Trophoblast cell (in vitro differentiated cells and primary cell): Measurements from ENCODE around the gene NKX6-2.

Source experiments
- DNase-seq, 2 donors: peaks; one replicate each; pipeline ENCODE4 v3.0.0-alpha.2; 2016
- H2AFZ ChIP-seq: 2 replicates; pipeline ENCODE4 v1.6.1; 2013; ENCODE audit warnings: low read length, moderate library complexity, mild to moderate bottlenecking; ENCODE audit not compliant: insufficient read depth, poor library complexity
- H2AK5ac ChIP-seq: 2 replicates; pipeline ENCODE4 v1.6.1; 2013; ENCODE audit warnings: mild to moderate bottlenecking, low read length
- H2BK120ac ChIP-seq: 2 replicates; pipeline ENCODE4 v1.6.1; 2013; ENCODE audit warnings: low read length, mild to moderate bottlenecking, moderate library complexity; ENCODE audit not compliant: insufficient read depth, poor library complexity
- H2BK12ac ChIP-seq: 2 replicates; pipeline ENCODE4 v1.6.1; 2013; ENCODE audit warnings: mild to moderate bottlenecking, low read length, moderate library complexity
- H2BK5ac ChIP-seq: 2 replicates; pipeline ENCODE4 v1.6.1; 2013; ENCODE audit warnings: low read length, low read depth, moderate library complexity, mild to moderate bottlenecking; ENCODE audit not compliant: poor library complexity
- H3K14ac ChIP-seq: 2 replicates; pipeline ENCODE4 v1.6.1; 2013; ENCODE audit warnings: mild to moderate bottlenecking, low read length
- H3K18ac ChIP-seq: 2 replicates; pipeline ENCODE4 v1.6.1; 2013; ENCODE audit warnings: mild to moderate bottlenecking, low read length
- H3K23ac ChIP-seq: 2 replicates; pipeline ENCODE4 v1.6.1; 2013; ENCODE audit warnings: low read length
- H3K27ac ChIP-seq: 2 replicates; pipeline ENCODE4 v1.5.1; 2013; ENCODE audit warnings: low read depth, mild to moderate bottlenecking, inconsistent platforms, low read length, moderate library complexity
- H3K27me3 ChIP-seq: 2 replicates; pipeline ENCODE4 v1.6.1; 2013; ENCODE audit warnings: inconsistent platforms, mild to moderate bottlenecking, low read length, moderate library complexity; ENCODE audit not compliant: insufficient read depth
- H3K36me3 ChIP-seq, 2 experiments: 1 replicate in 1 of 2; 2 replicates in 1 of 2; pipeline ENCODE4 v1.6.1; 2013; ENCODE audit warnings: low read length in 2 of 2, mild to moderate bottlenecking in 2 of 2, moderate library complexity in 1 of 2; ENCODE audit not compliant: insufficient read depth in 2 of 2, control insufficient read depth in 1 of 2
- H3K4ac ChIP-seq: 2 replicates; pipeline ENCODE4 v1.6.1; 2013; ENCODE audit warnings: low read depth, mild to moderate bottlenecking, low read length, moderate library complexity
- H3K4me1 ChIP-seq, 2 experiments: 1 replicate in 1 of 2; 2 replicates in 1 of 2; pipeline ENCODE4 v1.6.1; 2013; ENCODE audit warnings: low read length in 2 of 2, mild to moderate bottlenecking in 2 of 2, moderate library complexity in 1 of 2; ENCODE audit not compliant: insufficient read depth in 2 of 2, control insufficient read depth in 1 of 2
- H3K4me2 ChIP-seq: 2 replicates; pipeline ENCODE4 v1.6.1; 2013; ENCODE audit warnings: inconsistent platforms, mild to moderate bottlenecking, low read length, moderate library complexity
- H3K4me3 ChIP-seq: 2 replicates; pipeline ENCODE4 v1.5.1; 2013; ENCODE audit warnings: mild to moderate bottlenecking, low read depth, low read length, inconsistent platforms
- H3K79me1 ChIP-seq: one replicate; pipeline ENCODE4 v1.6.1; 2013; ENCODE audit warnings: low read length
- H3K79me2 ChIP-seq: 2 replicates; pipeline ENCODE4 v1.6.1; 2013; ENCODE audit warnings: low read length, mild to moderate bottlenecking; ENCODE audit not compliant: control insufficient read depth, insufficient read depth, poor library complexity
- H3K9ac ChIP-seq: 2 replicates; pipeline ENCODE4 v1.6.1; 2013; ENCODE audit warnings: mild to moderate bottlenecking, low read length
- H3K9me3 ChIP-seq: 2 replicates; pipeline ENCODE4 v1.6.1; 2013; ENCODE audit warnings: low read depth, mild to moderate bottlenecking, control low read depth, inconsistent platforms, low read length; ENCODE audit not compliant: insufficient read depth
- H4K12ac ChIP-seq: 2 replicates; pipeline ENCODE4 v1.6.1; 2013; ENCODE audit warnings: low read depth, mild to moderate bottlenecking, low read length, moderate library complexity
- H4K8ac ChIP-seq: 2 replicates; pipeline ENCODE4 v1.6.1; 2013; ENCODE audit warnings: low read depth, mild to moderate bottlenecking, low read length, moderate library complexity
- H4K91ac ChIP-seq: one replicate; pipeline ENCODE4 v1.6.1; 2013; ENCODE audit warnings: low read depth, mild to moderate bottlenecking, low read length, moderate library complexity
- WGBS: extraction: QIAGEN DNeasy Blood & Tissue Kit; methylation state at CpG from one replicate; pipeline ENCODE4 v1.1.7; 2013; ENCODE audit warnings: missing lambda C conversion rate; ENCODE audit not compliant: insufficient read length, insufficient coverage; ENCODE audit errors: extremely low coverage; 5-methylcytosine and 5-hydroxymethylcytosine counted together

NKX6-2 gene

DNA sequence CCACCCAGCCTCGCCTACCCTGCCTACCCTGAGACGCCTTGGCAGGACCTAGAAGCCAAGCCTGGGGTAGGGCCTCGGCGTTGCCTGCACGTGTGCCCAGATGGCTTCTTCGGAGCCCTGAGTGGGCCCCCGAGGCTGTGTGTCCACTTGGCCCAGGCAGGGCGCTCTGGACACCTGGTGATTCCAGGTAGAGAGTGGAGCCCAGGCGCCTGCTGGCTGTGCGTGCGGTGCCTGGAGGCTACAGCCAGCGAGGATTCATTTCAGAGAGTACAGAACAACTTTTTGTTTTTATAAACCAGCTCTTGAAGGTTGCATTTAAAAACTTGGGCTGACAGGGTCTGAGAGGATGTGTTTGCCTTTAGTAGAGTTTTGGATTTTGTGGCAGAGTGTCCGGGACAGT is 40.0 kb downstream of the NKX6-2 start:
- Histone ChIP-seq H3K4ac (no peak overlapping the region), H3K4me1 (peaks cover 3 to 5% of the 10 kb centered on the region in 2 experiments), H3K27ac (no peak overlapping the region), H2AK5ac (no peak overlapping the region), H3K23ac (no peak overlapping the region), H3K79me1 (no peaks in the 10 kb centered on the region), H3K14ac (no peak overlapping the region), H3K9ac (no peak overlapping the region), H3K79me2 (no peaks in the 10 kb centered on the region), H3K27me3 (no peaks in the 10 kb centered on the region), H2BK120ac (no peak overlapping the region), H3K4me3 (no peak overlapping the region), H2BK5ac (no peak overlapping the region), H3K4me2 (no peak overlapping the region), H4K12ac (no peak overlapping the region), H3K9me3 (no peaks in the 10 kb centered on the region), H2BK12ac (no peak overlapping the region), H4K8ac (no peak overlapping the region), H2AFZ (no peak overlapping the region), H4K91ac (no peak overlapping the region), H3K36me3 (peaks cover 16 to 28% of the 10 kb centered on the region in 2 experiments), H3K18ac (no peak overlapping the region)
- no CpG with 5 or more reads among the region's 13 CpGs for WGBS
- DNase-seq = no peak

DNA sequence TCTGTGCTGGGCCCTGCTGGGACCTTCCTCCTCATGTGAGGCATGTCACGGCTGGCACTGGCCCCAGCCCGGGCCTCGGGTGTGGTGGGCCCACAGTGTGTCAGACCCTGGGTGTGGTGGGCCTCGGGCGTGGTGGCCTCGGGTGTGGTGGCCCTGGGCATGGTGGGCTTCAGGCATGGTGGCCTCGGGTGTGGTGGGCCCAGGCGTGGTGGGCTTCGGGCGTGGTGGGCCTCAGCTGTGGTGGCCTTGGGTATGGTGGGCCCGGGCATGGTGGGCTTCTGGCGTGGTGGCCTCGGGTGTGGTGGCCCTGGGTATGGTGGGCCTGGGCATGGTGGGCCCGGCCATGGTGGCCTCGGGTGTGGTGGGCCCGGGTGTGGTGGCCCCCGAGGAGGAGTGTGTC is 40.4 kb downstream of the NKX6-2 start:
- Histone ChIP-seq H2AFZ (no peak overlapping the region), H3K27me3 (no peaks in the 10 kb centered on the region), H3K4me2 (no peak overlapping the region), H3K79me2 (no peaks in the 10 kb centered on the region), H4K8ac (no peak overlapping the region), H3K27ac (no peak overlapping the region), H3K9me3 (no peaks in the 10 kb centered on the region), H3K14ac (no peak overlapping the region), H3K4me3 (no peak overlapping the region), H3K4ac (no peak overlapping the region), H2AK5ac (no peak overlapping the region), H3K79me1 (no peaks in the 10 kb centered on the region), H3K18ac (no peak overlapping the region), H2BK5ac (no peak overlapping the region), H2BK12ac (no peak overlapping the region), H2BK120ac (no peak overlapping the region), H3K9ac (no peak overlapping the region), H4K12ac (no peak overlapping the region), H3K23ac (no peak overlapping the region), H4K91ac (no peak overlapping the region), H3K4me1 (peaks cover 3 to 5% of the 10 kb centered on the region in 2 experiments), H3K36me3 (peaks cover 14 to 25% of the 10 kb centered on the region in 2 experiments)
- WGBS = no CpG with 5 or more reads among the region's 17 CpGs
- DNase-seq = no peak

DNA sequence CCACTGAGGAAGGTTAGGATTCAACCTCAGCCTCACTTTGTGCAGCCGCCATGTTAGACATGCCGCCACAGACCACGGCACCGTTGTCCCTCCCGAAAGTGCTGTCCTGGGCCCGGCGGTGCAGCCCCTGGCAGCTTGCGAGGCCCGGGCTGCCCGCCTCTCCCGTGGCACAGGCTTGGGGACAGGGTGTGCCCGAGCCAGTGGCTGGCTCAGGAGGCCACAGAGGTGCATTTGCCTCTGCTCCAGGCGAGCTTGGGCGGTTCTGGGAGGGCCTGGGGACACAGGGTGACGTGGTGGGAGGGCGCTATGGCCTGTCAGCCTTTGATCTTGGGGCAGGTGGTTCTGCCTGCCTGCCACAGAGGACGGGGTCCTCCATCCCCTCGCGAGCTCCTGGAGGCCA is 41.1 kb downstream of the NKX6-2 start:
- no peak overlapping the region for H2BK5ac ChIP-seq
- no peak overlapping the region for H4K12ac ChIP-seq
- no peak overlapping the region for H2AK5ac ChIP-seq
- no peak overlapping the region for H3K27ac ChIP-seq
- no CpG with 5 or more reads among the region's 19 CpGs for WGBS
- no peak overlapping the region for H2AFZ ChIP-seq
- no peaks in the 10 kb centered on the region for H3K27me3 ChIP-seq
- no peak overlapping the region for H3K4me2 ChIP-seq
- H3K36me3 ChIP-seq = peaks cover 9 to 21% of the 10 kb centered on the region in 2 experiments
- no peak overlapping the region for H3K4me3 ChIP-seq
- peaks cover 3 to 5% of the 10 kb centered on the region in 2 experiments for H3K4me1 ChIP-seq
- H4K8ac ChIP-seq = no peak overlapping the region
- no peaks in the 10 kb centered on the region for H3K79me1 ChIP-seq
- no peak overlapping the region for H3K4ac ChIP-seq
- no peak overlapping the region for H3K14ac ChIP-seq
- no peak overlapping the region for H4K91ac ChIP-seq
- no peak overlapping the region for H3K18ac ChIP-seq
- no peaks in the 10 kb centered on the region for H3K79me2 ChIP-seq
- H2BK120ac ChIP-seq = no peak overlapping the region
- no peak for DNase-seq
- H2BK12ac ChIP-seq = no peak overlapping the region
- H3K23ac ChIP-seq = no peak overlapping the region
- H3K9ac ChIP-seq = no peak overlapping the region
- H3K9me3 ChIP-seq = no peaks in the 10 kb centered on the region

DNA sequence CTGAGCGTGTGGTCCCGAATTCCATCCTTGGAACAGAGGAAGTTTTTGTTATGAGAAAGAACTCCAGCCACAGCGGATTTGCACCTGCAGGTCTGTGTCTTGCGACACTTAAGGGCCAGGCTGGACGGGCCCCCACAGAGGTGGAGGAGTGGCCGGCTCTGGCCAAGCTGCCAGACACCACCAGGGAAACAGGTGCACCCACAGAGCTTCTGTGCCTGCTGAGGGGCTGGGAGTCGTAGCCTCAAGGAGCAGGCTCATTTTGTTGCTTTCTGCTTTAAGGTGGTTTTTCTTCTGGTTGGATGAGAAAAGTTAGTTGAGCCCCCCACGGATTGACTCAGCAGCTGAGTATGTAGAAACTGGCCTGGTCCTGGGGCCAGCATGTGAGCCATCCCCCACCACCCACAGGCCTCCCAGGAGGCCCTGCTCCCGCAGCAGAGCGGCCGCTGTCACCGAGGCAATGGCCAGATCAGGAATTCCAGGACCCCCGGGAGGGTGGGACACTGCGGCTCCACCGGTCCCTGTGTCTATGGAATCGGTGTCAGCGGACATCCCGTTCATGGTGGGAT is 41.9 kb downstream of the NKX6-2 start:
- H4K8ac ChIP-seq = no peak overlapping the region
- H3K18ac ChIP-seq = no peak overlapping the region
- H3K79me1 ChIP-seq = no peaks in the 10 kb centered on the region
- H2BK120ac ChIP-seq = no peak overlapping the region
- no peak overlapping the region for H2BK12ac ChIP-seq
- H3K27ac ChIP-seq = no peak overlapping the region
- H3K4me1 ChIP-seq = peaks cover 3 to 5% of the 10 kb centered on the region in 2 experiments
- H3K79me2 ChIP-seq = no peaks in the 10 kb centered on the region
- H3K23ac ChIP-seq = no peak overlapping the region
- H3K9me3 ChIP-seq = no peaks in the 10 kb centered on the region
- H3K14ac ChIP-seq = no peak overlapping the region
- no peak for DNase-seq
- H4K91ac ChIP-seq = no peak overlapping the region
- peaks cover 7 to 13% of the 10 kb centered on the region in 2 experiments for H3K36me3 ChIP-seq
- no peak overlapping the region for H3K4ac ChIP-seq
- no peaks in the 10 kb centered on the region for H3K27me3 ChIP-seq
- H4K12ac ChIP-seq = no peak overlapping the region
- H2AK5ac ChIP-seq = no peak overlapping the region
- H2AFZ ChIP-seq = no peak overlapping the region
- H3K4me3 ChIP-seq = no peak overlapping the region
- no peak overlapping the region for H2BK5ac ChIP-seq
- no CpG with 5 or more reads among the region's 18 CpGs for WGBS
- no peak overlapping the region for H3K4me2 ChIP-seq
- no peak overlapping the region for H3K9ac ChIP-seq
